NT2/D1 (cell line): Measurements from ENCODE around the gene OR2T34.
"Not testable (repeated sequence)": the region's sequence is repeated elsewhere in the genome, so short reads cannot be mapped to it uniquely, and the experiment has no call there.

Experiments used
- DNase-seq: peaks from one replicate; pipeline ENCODE4 v3.0.0-alpha.2; 2011; ENCODE audit warnings: low read depth, low spot score
- H3K27me3 ChIP-seq: 2 replicates; pipeline ENCODE4 v1.6.0; 2011; ENCODE audit warnings: mild to moderate bottlenecking; ENCODE audit not compliant: insufficient read length, insufficient read depth
- H3K36me3 ChIP-seq: 2 replicates; pipeline ENCODE4 v1.6.1; 2011; ENCODE audit warnings: mild to moderate bottlenecking, low read length, mixed read lengths; ENCODE audit not compliant: insufficient read depth, insufficient read length
- H3K4me1 ChIP-seq: 2 replicates; pipeline ENCODE4 v1.5.1; 2011; ENCODE audit not compliant: insufficient read depth, insufficient read length
- H3K4me3 ChIP-seq: 2 replicates; pipeline ENCODE4 v1.5.1; 2011; ENCODE audit warnings: low read depth; ENCODE audit not compliant: insufficient read length
- H3K9ac ChIP-seq: 2 replicates; pipeline ENCODE4 v1.6.0; 2011; ENCODE audit warnings: low read depth; ENCODE audit not compliant: insufficient read length
- H3K9me3 ChIP-seq: 2 replicates; pipeline ENCODE4 v1.5.1; 2011; ENCODE audit warnings: mild to moderate bottlenecking, low read length; ENCODE audit not compliant: insufficient read depth
- SUZ12 ChIP-seq: IDR thresholded peaks from 2 replicates; pipeline ENCODE4 v1.6.1; 2011; ENCODE audit not compliant: insufficient read length, insufficient read depth; ENCODE audit errors: extremely low read depth
- YY1 ChIP-seq: IDR thresholded peaks from 2 replicates; pipeline ENCODE4 v1.6.1; 2011; ENCODE audit not compliant: insufficient read length, insufficient read depth
- ZNF274 ChIP-seq: IDR thresholded peaks from 2 replicates; pipeline ENCODE4 v1.6.1; 2011; ENCODE audit warnings: mild to moderate bottlenecking, low read depth, low read length

OR2T34 gene

GRCh38 chr1:248574657-248575056 lies at the start of gene OR2T34:
Gene OR2T34 (minus strand): TSS chr1:248574757. CDS start chr1:248574757, 0 bp downstream.
- not testable (repeated sequence) for H3K9ac ChIP-seq, H3K4me3 ChIP-seq, H3K36me3 ChIP-seq, H3K27me3 ChIP-seq, DNase-seq, H3K4me1 ChIP-seq, H3K9me3 ChIP-seq

GRCh38 chr1:248622570-248623001 lies 48.0 kb upstream of the OR2T34 start:
- TF ChIP-seq ZNF274 (no peak), SUZ12 (no peak), YY1 (no peak)
- Histone ChIP-seq H3K9ac (no peak overlapping the region), H3K4me3 (no peak overlapping the region), H3K27me3 (no peaks in the 10 kb centered on the region), H3K4me1 (no peaks in the 10 kb centered on the region), H3K36me3 (no peaks in the 10 kb centered on the region), H3K9me3 (no peaks in the 10 kb centered on the region)
- DNase-seq, result no peak

GRCh38 chr1:248621770-248622169 lies 47.2 kb upstream of the OR2T34 start:
- H3K4me3 ChIP-seq, result no peak overlapping the region
- no peak for TF ChIP-seq SUZ12
- no peak for TF ChIP-seq YY1
- TF ChIP-seq ZNF274, result no peak
- no peaks in the 10 kb centered on the region for H3K9me3 ChIP-seq
- H3K9ac ChIP-seq, result no peak overlapping the region
- no peaks in the 10 kb centered on the region for H3K27me3 ChIP-seq
- no peaks in the 10 kb centered on the region for H3K36me3 ChIP-seq
- DNase-seq, result no peak
- no peaks in the 10 kb centered on the region for H3K4me1 ChIP-seq

- Histone ChIP-seq H3K9ac (no peak overlapping the region), H3K4me1 (no peaks in the 10 kb centered on the region), H3K9me3 (no peaks in the 10 kb centered on the region), H3K36me3 (no peaks in the 10 kb centered on the region), H3K27me3 (no peaks in the 10 kb centered on the region), H3K4me3 (no peak overlapping the region)
- TF ChIP-seq ZNF274, result no peak
- no peak for TF ChIP-seq YY1
- TF ChIP-seq SUZ12, result no peak
- peak; percentile 3 for DNase-seq
These were observed 44.3 kb upstream of the OR2T34 start for GRCh38 chr1:248618878-248619277.

GRCh38 chr1:248618119-248618518 lies 43.6 kb upstream of the OR2T34 start:
- Histone ChIP-seq H3K4me1 (no peaks in the 10 kb centered on the region), H3K4me3 (no peak overlapping the region), H3K27me3 (no peaks in the 10 kb centered on the region), H3K36me3 (no peaks in the 10 kb centered on the region), H3K9me3 (no peaks in the 10 kb centered on the region), H3K9ac (no peak overlapping the region)
- DNase-seq, result no peak
- TF ChIP-seq ZNF274 (no peak), SUZ12 (no peak), YY1 (no peak)

- Histone ChIP-seq H3K27me3 (no peaks in the 10 kb centered on the region), H3K36me3 (no peaks in the 10 kb centered on the region), H3K4me1 (no peaks in the 10 kb centered on the region)
These were observed 39.2 kb upstream of the OR2T34 start for GRCh38 chr1:248613742-248614141.

GRCh38 chr1:248611883-248612414 lies 37.4 kb upstream of the OR2T34 start:
- no peak overlapping the region for H3K4me3 ChIP-seq
- H3K9me3 ChIP-seq, result no peaks in the 10 kb centered on the region
- H3K36me3 ChIP-seq, result no peaks in the 10 kb centered on the region
- no peaks in the 10 kb centered on the region for H3K4me1 ChIP-seq
- DNase-seq, result no peak
- no peak for TF ChIP-seq SUZ12
- no peak for TF ChIP-seq YY1
- TF ChIP-seq ZNF274, result no peak
- no peak overlapping the region for H3K9ac ChIP-seq
- no peaks in the 10 kb centered on the region for H3K27me3 ChIP-seq

More at GRCh38 chr1:248613742-248614141, 39.2 kb upstream of the OR2T34 start:
- Histone ChIP-seq H3K4me3 (no peak overlapping the region), H3K9me3 (no peaks in the 10 kb centered on the region), H3K9ac (no peak overlapping the region)
- TF ChIP-seq SUZ12 (no peak), YY1 (no peak), ZNF274 (no peak)
- DNase-seq, result no peak

GRCh38 chr1:248610301-248610700 lies 35.7 kb upstream of the OR2T34 start:
- H3K4me1 ChIP-seq, result no peaks in the 10 kb centered on the region
- H3K4me3 ChIP-seq, result no peak overlapping the region
- TF ChIP-seq ZNF274, result no peak
- no peak for TF ChIP-seq SUZ12
- no peak for TF ChIP-seq YY1
- H3K9me3 ChIP-seq, result no peaks in the 10 kb centered on the region
- H3K36me3 ChIP-seq, result no peaks in the 10 kb centered on the region
- H3K9ac ChIP-seq, result no peak overlapping the region
- DNase-seq, result no peak
- H3K27me3 ChIP-seq, result no peaks in the 10 kb centered on the region
